ENCODE data around the gene CTTNBP2NL. TPM values are rescaled to one million over a fixed set of nuclear protein-coding genes. Genes with fewer than 3 reads are reported as not detected.

The CTTNBP2NL gene
- total RNA-seq, 2 donors from 2014 or later: 32.5 to 66.5 TPM

GRCh38 chr1:112457241-112457640 is 61.2 kb downstream of the CTTNBP2NL start:
- H3K4me1 ChIP-seq (ENCODE audit: control insufficient read depth in 1 of 2, low read depth in 2 of 2): no peaks in the 10 kb centered on the region
- DNase-seq (ENCODE audit: low spot score) (no peak), ATAC-seq (ENCODE audit: insufficient number of reproducible peaks, low FRiP score, low read depth) (no peak)
- H3K4me3 ChIP-seq: no peak overlapping the region
- no peak for TF ChIP-seq CTCF (IDR thresholded peaks at IDR 0.05)
- no peak overlapping the region for H3K27ac ChIP-seq
- no peaks in the 10 kb centered on the region for H3K27me3 ChIP-seq (replicated peaks; ENCODE audit: insufficient read depth)
- H3K36me3 ChIP-seq: peaks cover 31% of the 10 kb centered on the region
- H3K9me3 ChIP-seq: no peaks in the 10 kb centered on the region

GRCh38 chr1:112457955-112458354 is 61.9 kb downstream of the CTTNBP2NL start:
- H3K27me3 ChIP-seq (replicated peaks; ENCODE audit: insufficient read depth): no peaks in the 10 kb centered on the region
- peaks cover 31% of the 10 kb centered on the region for H3K36me3 ChIP-seq
- H3K27ac ChIP-seq: no peak overlapping the region
- H3K4me1 ChIP-seq (ENCODE audit: control insufficient read depth in 1 of 2, low read depth in 2 of 2): no peaks in the 10 kb centered on the region
- no peaks in the 10 kb centered on the region for H3K9me3 ChIP-seq
- ATAC-seq (ENCODE audit: insufficient number of reproducible peaks, low FRiP score, low read depth) (no peak), DNase-seq (ENCODE audit: low spot score) (no peak)
- no peak for TF ChIP-seq CTCF (IDR thresholded peaks at IDR 0.05)
- H3K4me3 ChIP-seq: no peak overlapping the region

- Histone ChIP-seq H3K36me3 (peaks cover 31% of the 10 kb centered on the region), H3K4me1 (ENCODE audit: control insufficient read depth in 1 of 2, low read depth in 2 of 2) (no peaks in the 10 kb centered on the region), H3K27me3 (replicated peaks; ENCODE audit: insufficient read depth) (no peaks in the 10 kb centered on the region), H3K9me3 (no peaks in the 10 kb centered on the region), H3K4me3 (no peak overlapping the region), H3K27ac (no peak overlapping the region)
- no peak for ATAC-seq (ENCODE audit: insufficient number of reproducible peaks, low FRiP score, low read depth)
- no peak for TF ChIP-seq CTCF (IDR thresholded peaks at IDR 0.05)
- no peak for DNase-seq (ENCODE audit: low spot score)
Measured at GRCh38 chr1:112458756-112459155, 62.7 kb downstream of the CTTNBP2NL start.

- H3K27ac ChIP-seq: no peak overlapping the region
- no peaks in the 10 kb centered on the region for H3K27me3 ChIP-seq (replicated peaks; ENCODE audit: insufficient read depth)
- DNase-seq (ENCODE audit: low spot score) (no peak), ATAC-seq (ENCODE audit: insufficient number of reproducible peaks, low FRiP score, low read depth) (no peak)
- H3K36me3 ChIP-seq: peaks cover 24% of the 10 kb centered on the region
- H3K9me3 ChIP-seq: no peaks in the 10 kb centered on the region
- no peak overlapping the region for H3K4me3 ChIP-seq
- H3K4me1 ChIP-seq (ENCODE audit: control insufficient read depth in 1 of 2, low read depth in 2 of 2): peaks cover 2 to 3% of the 10 kb centered on the region in 2 donors
- TF ChIP-seq CTCF (IDR thresholded peaks at IDR 0.05): no peak
Measured at GRCh38 chr1:112460615-112461014, 64.6 kb downstream of the CTTNBP2NL start.

GRCh38 chr1:112461200-112461871 is 65.3 kb downstream of the CTTNBP2NL start:
- H3K9me3 ChIP-seq: no peaks in the 10 kb centered on the region
- TF ChIP-seq CTCF (IDR thresholded peaks at IDR 0.05): no peak
- H3K27ac ChIP-seq: peak overlapping the region in 1 of 2 donors; percentile 29

More at GRCh38 chr1:112461200-112461871, 65.3 kb downstream of the CTTNBP2NL start:
- no peak for ATAC-seq (ENCODE audit: insufficient number of reproducible peaks, low FRiP score, low read depth)
- no peak overlapping the region for H3K4me3 ChIP-seq
- H3K36me3 ChIP-seq: peaks cover 17% of the 10 kb centered on the region
- no peaks in the 10 kb centered on the region for H3K27me3 ChIP-seq (replicated peaks; ENCODE audit: insufficient read depth)
- no peak for DNase-seq (ENCODE audit: low spot score)
- peaks cover 5 to 6% of the 10 kb centered on the region in 2 donors for H3K4me1 ChIP-seq (ENCODE audit: control insufficient read depth in 1 of 2, low read depth in 2 of 2)

All from thoracic aorta (tissue), 2 donors.